Stimulated activated CD4-positive, alpha-beta T cell treated with anti-CD3 and anti-CD28 coated beads, Interleukin-1b, Interleukin-23, amount 100 ng/mL, for 24 hours (primary cell): ENCODE data around the gene TCN2.
A peak's percentile ranks its signal among the peaks of the same experiment; 100 is the strongest.
"Not testable (repeated sequence)": the region's sequence is repeated elsewhere in the genome, so short reads cannot be mapped to it uniquely, and the experiment has no call there.

Experiments used
- DNase-seq, 4 experiments: peaks; one replicate each; pipeline ENCODE4 v3.0.0-alpha.2; 2020; ENCODE audit warnings: low read depth in 4 of 4, low spot score in 1 of 4

TCN2 gene

GRCh38 chr22:30609260-30610185 lies 2.5 kb downstream of the TCN2 start:
- peak in 1 of 4 experiments; percentile 10 for DNase-seq

- DNase-seq = no peak
These were observed 3.3 kb downstream of the TCN2 start for GRCh38 chr22:30610299-30610698.

DNA sequence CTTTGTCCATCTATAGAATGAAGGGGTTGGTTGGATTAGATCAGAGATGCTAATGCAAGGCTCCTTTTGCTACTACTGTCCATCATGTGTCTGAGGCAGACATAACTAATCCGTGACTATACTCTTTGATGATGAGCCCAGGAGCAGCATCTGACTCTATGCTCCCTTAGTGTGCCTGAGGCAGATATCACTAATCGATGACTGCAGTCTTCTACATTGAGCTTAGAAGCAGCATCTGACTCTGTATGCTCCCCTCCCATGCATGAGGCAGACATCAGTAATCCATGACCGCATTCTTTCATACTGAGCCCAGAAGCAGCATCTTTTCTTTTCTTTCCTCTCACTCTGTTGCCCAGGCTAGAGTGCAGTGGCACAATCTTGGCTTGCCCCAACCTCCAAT lies 4.2 kb downstream of the TCN2 start:
- DNase-seq = no peak

- DNase-seq = no peak
These were observed 5.8 kb downstream of the TCN2 start for GRCh38 chr22:30612789-30613188.

DNA sequence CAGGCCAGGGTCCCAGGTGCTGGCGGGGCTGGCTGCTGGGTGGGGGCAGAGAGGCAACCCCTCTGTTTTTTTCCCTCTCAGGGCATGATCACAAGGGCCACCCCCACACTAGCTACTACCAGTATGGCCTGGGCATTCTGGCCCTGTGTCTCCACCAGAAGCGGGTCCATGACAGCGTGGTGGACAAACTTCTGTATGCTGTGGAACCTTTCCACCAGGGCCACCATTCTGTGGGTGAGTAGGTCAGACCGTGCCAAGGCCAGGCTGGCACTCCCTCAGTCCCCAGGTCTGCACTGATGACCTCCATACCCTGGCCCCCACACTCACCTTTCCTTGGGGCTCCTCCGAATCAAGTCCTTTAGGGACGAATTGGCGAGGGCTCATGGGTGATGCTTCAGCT lies 7.3 kb downstream of the TCN2 start:
- no peak for DNase-seq

DNA sequence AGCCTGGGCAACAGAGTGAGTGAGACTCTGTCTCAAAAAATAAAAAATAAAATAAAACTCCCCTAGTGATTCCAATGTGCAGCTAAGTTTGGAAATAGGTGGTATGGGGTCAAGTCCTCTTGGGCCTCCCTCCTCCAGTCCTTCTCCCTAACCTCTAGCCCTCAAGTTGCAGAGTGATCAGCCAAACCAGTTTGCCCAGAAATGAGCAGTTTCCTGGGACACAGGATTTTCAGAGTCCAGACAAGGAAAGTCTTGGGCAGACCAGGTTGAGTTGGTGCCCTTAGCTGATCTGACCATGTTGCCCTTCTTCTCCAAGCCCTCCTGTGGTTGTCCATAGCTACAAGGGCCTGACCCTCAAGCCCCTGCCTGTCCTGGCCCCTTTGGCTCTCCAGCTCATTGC lies 7.9 kb downstream of the TCN2 start:
- DNase-seq = no peak

GRCh38 chr22:30615543-30615954 lies 8.6 kb downstream of the TCN2 start:
- no peak for DNase-seq

DNA sequence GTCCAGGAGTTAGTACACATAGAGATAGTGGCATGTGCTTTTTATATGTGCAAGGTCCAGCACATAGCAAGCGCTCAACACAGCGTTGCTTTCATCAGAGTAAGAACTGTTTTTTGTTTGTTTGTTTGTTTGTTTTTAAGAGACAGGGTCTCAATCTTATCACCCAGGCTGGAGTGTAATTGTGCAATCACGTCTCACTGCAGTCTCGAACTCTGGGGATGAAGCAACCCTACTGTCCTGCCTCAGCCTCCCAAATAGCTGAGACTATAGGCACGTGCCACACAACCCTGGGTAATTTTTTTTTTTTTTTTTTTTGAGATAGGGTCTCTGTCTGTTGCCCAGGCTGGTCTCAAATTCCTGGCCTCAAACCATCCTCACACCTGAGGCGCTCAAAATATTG lies 10.8 kb downstream of the TCN2 start:
- no peak for DNase-seq

DNA sequence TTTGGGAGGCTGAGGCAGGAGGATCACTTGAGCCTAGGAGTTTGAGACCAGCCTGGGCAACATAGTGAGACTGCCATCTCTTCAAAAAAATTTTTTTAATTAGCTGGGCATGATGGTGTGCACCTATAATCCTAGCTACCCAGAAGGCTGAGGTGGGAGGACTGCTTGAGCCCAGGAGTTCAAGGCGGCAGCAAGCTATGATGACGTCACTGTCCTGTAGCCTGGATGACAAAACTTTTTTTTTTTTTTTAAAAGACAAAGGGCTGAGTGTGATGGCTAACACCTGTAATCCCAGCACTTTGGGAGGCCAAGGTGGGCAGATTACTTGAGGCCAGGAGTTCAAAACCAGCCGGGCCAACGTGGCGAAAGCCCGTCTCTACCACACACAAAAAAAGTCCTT lies 12.9 kb downstream of the TCN2 start:
- DNase-seq = not testable (repeated sequence)

- no peak for DNase-seq
These were observed 19.4 kb downstream of the TCN2 start for GRCh38 chr22:30626413-30626812.

- DNase-seq = no peak
These were observed 20.5 kb downstream of the TCN2 start for GRCh38 chr22:30627471-30627870.

DNA sequence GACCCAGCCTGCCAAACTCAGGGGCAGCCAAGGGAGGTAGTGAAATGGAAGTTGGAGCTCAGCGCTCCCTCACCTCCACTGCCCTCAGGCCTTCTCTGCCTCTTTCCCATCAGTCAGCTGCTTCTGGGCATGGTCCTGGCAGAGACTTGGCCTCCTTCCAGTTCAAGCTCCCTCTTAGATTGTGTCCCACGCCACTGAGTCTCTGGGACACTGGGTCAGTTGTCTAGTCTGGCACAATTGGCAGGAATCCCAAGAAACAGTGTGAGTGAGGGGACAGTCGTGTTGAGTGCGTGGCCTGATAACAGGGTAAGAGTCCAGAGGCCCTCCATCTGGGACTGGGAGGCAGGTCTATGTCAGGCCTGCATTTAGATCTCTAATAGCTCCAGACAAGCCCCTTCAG lies 21.5 kb downstream of the TCN2 start:
- DNase-seq = no peak

DNA sequence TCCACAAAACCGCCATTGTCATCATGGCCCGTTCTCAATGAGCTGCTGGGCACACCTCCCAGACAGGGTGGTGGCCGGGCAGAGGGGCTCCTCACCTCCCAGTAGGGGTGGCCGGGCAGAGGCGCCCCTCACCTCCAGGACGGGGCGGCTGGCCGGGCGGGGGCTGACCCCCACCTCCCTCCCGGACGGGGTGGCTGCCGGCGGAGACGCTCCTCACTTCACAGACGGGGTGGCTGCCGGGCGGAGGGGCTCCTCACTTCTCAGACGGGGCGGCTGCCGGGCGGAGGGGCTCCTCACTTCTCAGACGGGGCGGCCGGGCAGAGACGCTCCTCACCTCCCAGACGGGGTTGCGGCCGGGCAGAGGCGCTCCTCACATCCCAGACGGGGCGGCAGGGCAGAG lies 24.5 kb downstream of the TCN2 start:
- not testable (repeated sequence) for DNase-seq

- peak; percentile 83 to 90 (median 88) for DNase-seq
These were observed 27.7 kb downstream of the TCN2 start for GRCh38 chr22:30634471-30635233.

GRCh38 chr22:30635273-30636225 lies 28.6 kb downstream of the TCN2 start, which contains the start of gene SLC35E4:
Gene SLC35E4, plus strand, starts transcription at chr22:30635781. Its CDS starts 670 bp downstream, at chr22:30636451.
- peak; percentile 93 to 99 (median 96) for DNase-seq

DNA sequence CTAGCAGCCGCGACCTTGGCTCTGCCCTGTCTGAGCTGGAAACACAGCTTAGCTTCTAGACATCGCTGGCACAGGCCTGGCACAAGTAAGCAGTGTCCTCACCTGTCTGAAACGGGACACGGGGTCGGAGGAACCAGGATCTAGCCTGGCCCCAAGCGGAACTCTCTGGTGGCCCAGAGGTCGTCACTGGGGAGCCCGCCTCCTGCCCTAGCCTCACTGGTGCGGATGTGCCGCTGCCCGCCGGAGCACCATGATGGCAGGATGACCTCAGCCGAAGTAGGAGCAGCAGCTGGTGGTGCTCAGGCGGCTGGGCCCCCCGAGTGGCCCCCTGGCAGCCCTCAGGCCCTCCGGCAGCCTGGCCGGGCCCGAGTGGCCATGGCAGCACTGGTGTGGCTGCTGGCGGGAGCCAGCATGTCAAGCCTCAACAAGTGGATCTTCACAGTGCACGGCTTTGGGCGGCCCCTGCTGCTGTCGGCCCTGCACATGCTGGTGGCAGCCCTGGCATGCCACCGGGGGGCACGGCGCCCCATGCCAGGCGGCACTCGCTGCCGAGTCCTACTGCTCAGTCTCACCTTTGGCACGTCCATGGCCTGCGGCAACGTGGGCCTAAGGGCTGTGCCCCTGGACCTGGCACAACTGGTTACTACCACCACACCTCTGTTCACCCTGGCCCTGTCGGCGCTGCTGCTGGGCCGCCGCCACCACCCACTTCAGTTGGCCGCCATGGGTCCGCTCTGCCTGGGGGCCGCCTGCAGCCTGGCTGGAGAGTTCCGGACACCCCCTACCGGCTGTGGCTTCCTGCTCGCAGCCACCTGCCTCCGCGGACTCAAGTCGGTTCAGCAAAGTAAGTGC lies 29.5 kb downstream of the TCN2 start:
- DNase-seq = no peak

- no peak for DNase-seq
These were observed 30.7 kb downstream of the TCN2 start for GRCh38 chr22:30637701-30638114.

- DNase-seq = no peak
These were observed 33.4 kb downstream of the TCN2 start for GRCh38 chr22:30640361-30640760.

GRCh38 chr22:30640839-30641430 lies 34.0 kb downstream of the TCN2 start:
- no peak for DNase-seq
